ENCODE results near the gene STT3B.

DNA sequence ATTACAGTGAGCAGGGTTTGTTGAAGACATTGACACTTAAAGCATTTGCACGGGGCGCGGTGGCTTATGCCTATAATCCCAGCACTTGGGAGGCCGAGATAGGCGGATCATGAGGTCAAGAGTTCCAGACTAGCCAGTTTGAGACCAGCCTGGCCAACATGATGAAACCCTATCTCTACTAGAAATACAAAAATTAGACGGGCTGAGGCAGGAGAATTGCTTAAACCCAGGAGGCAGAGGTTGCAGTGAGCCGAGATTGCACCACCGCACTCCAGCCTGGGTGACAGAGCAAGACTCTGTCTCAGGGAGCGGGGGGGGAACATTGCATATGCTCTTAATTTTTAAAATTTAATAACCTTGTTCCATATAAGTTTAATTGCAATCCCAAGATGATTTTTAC, 11.9 kb downstream of the STT3B start:
- TF ChIP-seq, protein P1, sequence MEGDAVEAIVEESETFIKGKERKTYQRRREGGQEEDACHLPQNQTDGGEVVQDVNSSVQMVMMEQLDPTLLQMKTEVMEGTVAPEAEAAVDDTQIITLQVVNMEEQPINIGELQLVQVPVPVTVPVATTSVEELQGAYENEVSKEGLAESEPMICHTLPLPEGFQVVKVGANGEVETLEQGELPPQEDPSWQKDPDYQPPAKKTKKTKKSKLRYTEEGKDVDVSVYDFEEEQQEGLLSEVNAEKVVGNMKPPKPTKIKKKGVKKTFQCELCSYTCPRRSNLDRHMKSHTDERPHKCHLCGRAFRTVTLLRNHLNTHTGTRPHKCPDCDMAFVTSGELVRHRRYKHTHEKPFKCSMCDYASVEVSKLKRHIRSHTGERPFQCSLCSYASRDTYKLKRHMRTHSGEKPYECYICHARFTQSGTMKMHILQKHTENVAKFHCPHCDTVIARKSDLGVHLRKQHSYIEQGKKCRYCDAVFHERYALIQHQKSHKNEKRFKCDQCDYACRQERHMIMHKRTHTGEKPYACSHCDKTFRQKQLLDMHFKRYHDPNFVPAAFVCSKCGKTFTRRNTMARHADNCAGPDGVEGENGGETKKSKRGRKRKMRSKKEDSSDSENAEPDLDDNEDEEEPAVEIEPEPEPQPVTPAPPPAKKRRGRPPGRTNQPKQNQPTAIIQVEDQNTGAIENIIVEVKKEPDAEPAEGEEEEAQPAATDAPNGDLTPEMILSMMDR (IDR thresholded peaks at IDR 0.05): no peak
- no peak for TF ChIP-seq ZFX (IDR thresholded peaks at IDR 0.05; ENCODE audit: borderline replicate concordance)

All from 22Rv1 (cell line).